HG03558 (cell line): Measurements from ENCODE around the gene ATP6V0A4.
"Not testable (repeated sequence)": the region's sequence is repeated elsewhere in the genome, so short reads cannot be mapped to it uniquely, and the experiment has no call there.

ENCODE experiments used
- ATAC-seq: cut with Tn5 transposase; IDR thresholded peaks from one replicate; pipeline ENCODE4 v1.9.1; 2021; ENCODE audit warnings: moderate number of reproducible peaks; ENCODE audit not compliant: unreplicated experiment; ENCODE audit errors: extremely low read depth

The ATP6V0A4 gene

DNA sequence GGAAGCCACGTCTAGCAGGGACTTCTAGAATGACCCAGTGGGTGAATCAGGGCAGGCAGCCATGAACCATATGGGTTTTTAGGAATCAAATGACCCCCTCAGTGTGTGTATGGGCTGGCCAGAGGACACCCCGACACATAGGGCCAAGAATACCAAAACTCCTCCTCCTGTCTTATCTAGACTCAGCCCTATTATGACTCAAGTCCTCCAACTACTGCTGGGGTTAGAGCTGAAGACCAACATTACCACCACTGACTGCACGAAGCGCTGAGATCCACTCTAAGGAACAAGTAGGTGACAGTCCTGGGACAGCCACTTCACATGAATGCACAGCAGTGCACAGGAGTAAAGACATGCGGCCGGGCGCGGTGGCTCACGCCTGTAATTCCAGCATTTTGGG lies 85.3 kb downstream of the ATP6V0A4 start:
- ATAC-seq: no peak

DNA sequence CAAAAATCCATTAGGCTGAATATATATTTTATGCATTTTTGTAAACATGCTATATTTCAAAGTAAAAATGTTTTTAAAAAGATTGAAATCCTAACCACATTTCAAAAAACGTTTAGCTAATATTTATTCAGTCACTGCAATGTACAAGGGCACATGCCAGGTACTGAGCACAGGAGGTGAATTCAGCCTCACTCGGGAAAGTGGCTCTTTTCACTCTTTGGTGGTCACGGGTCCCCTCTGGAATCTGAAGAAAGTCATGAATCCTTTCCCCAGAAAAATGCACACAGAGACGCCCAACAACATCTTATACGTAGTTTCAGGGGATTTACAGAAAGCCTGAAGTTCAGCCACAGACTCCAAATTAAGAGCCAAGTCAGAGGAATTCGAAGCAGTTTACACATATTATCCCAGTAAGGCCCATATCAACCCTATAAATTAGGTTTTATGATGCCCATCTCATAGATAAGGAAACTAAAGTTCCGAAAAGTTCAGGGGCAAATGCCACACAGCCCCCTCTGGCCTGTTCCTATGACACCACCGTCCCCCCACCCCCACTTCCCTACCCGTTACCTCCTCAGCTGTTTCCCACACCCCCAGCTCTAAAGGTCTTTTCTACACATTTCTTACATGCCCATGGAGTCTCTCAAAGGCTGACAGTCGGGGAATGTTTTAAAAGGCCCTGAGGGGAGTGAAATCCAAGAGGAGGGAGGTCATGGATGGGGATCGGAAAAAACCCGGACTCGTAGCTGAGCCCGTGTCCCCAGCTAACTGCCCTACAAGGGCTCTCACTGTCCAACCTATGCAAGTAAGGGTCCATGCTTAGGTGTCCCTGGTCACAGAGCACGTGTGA lies 87.2 kb downstream of the ATP6V0A4 start:
- no peak for ATAC-seq

DNA sequence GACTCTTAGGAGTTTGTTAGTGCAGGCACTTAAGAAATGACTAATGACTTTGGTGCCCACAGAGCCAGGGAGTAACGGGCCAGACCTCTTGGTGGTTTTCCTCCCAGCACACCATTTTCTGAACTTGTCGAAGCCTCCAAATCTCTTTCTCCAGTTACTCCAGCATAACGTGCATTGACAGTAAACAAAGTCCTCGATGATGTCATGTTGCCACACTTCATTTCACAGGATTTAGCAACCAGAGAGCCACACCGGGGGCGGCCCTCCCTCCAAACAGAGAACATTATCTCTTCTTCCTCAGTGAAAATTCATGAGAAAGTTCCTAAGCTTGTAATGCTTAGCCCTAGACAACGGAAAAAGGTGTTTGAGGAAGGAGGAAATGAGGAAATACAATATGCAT lies 92.8 kb downstream of the ATP6V0A4 start:
- no peak for ATAC-seq

DNA sequence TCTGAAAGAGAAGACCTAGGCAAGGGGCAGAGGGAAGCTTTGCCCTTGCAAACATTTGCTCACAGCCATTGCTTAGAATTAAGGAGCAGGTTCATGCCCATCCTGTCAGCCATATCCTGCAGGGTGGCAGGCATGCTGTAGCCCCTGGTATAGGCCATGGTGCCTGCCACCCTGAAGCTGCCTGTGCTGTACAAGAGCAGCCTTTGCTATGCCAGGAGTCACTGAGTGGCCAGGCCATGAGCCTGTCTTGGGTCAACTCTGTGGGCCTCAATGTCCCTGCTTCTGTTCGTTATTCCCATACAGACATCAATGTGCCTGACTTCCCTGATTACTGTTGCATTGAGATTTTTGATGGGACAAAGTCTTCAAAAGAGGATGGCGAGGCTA lies 96.5 kb downstream of the ATP6V0A4 start:
- no peak for ATAC-seq

GRCh38 chr7:138700857-138701536 lies 97.0 kb downstream of the ATP6V0A4 start, which contains the start of gene SVOPL:
Gene SVOPL (minus strand): TSS chr7:138701362. CDS start chr7:138679045, 22,317 bp downstream.
- ATAC-seq: no peak

DNA sequence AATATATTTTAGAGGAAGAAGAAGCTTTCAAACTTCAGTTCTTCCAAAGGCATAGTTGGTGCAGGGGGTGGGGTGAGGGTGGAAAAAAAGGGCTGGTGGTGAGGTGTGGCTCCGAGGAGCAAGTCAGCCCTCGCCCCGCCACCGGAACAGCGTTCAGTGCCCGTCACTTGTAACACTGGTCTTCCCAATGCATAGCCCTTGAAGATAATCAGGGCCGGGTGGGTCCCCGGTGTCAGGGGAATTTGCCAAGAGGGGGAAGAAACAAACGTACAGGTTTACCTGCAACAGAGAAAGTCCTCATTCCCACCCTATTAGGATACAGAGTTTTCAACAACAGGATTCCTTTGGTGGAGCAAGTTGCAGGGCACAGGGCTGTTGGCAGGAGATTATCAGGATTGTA lies 98.3 kb downstream of the ATP6V0A4 start:
- ATAC-seq: no peak

- no peak for ATAC-seq
Measured at GRCh38 chr7:138698281-138698680, 99.7 kb downstream of the ATP6V0A4 start.

GRCh38 chr7:138697535-138698182 lies 100.3 kb downstream of the ATP6V0A4 start:
- no peak for ATAC-seq

DNA sequence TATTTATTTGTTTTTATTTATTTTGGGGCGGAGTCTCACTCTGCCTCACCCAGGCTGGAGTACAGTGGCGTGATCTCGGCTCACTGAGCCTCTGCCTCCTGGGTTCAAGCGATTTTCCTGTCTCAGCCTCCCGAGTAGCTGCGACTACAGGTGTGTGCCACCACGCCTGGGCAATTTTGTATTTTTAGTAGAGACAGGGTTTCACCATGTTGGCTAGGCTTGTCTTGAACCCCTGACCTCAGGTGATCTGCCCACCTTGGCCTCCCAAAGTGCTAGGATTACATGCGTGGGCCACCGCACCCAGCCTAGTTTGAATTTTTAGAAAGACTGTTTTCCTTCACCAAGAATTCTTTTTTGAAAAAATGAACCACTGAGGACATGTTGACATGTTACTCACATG lies 102.2 kb downstream of the ATP6V0A4 start:
- ATAC-seq: not testable (repeated sequence)

DNA sequence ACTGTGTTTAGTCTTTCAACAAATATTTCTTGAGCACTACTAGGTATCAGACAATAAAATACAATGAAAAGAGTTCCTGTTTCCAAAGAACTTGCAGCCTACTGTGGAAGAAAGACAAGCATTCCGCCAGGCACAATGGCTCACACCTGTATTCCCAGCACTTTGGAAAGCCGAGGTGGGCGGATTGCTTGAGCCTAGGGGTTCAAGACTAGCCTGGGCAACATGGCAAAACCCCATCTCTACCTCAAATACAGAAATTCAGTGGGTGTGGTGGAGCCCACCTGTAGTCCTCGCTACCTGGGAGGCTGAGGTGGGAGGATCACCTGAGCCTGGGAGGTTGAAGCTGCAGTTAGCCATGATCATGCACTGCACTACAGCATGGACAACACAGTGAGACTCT lies 102.9 kb downstream of the ATP6V0A4 start:
- ATAC-seq: no peak

DNA sequence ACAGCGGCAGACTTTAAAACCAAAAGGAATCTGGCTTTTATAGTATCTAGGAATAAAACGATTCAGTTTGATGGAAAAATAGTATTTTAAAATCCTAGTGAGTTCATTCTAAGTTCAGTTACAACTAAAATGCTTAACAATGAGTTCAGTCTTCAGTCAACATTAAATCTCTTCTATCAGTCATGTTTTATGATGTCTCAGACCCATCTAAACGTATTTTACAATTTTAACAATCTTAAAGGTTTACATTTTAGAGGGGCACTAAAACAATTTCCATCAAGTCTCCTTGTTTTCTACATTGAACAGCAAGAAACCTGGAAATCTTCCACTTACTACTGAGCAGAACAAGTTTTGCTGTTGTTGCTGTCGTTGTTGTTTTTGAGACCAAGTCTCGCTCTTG lies 106.8 kb downstream of the ATP6V0A4 start:
- ATAC-seq: no peak

DNA sequence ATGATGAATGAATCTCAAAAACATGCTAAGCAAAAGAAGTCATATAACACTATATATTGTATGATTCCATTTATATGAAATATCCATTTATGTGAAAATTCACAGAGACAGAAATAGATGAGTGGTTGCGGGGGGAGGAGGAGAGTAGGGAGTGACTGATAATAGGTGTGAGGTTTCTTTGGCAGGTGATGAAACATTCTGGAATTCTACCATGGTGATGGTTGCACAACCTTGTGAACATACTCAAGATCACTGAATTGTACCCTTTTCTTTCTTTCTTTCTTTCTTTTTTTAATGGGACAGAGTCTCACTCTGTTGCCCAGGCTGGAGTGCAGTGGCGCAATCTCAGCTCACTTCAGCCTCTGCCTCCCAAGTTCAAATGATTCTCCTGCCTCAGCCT lies 107.5 kb downstream of the ATP6V0A4 start:
- ATAC-seq: no peak

DNA sequence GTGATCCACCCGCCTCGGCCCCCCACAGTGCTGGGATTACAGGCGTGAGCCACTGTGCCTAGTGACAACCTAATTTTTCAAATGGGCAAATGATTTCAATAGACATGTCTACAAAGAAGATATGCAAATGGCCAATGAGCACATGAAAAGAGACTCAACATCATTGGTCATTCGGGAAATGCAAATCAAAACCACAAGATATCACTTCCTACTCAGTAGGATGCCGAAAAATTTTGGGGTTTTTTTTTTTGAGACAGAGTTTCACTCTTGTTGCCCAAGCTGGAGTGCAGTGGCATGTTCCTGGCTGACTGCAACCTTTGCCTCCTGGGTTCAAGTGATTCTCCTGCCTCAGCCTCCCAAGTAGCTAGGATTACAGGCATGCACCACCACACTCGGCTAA lies 110.0 kb downstream of the ATP6V0A4 start:
- ATAC-seq: not testable (repeated sequence)

- ATAC-seq: no peak
Measured at GRCh38 chr7:138684340-138684739, 113.7 kb downstream of the ATP6V0A4 start.

GRCh38 chr7:138679793-138680192 lies 118.2 kb downstream of the ATP6V0A4 start:
- no peak for ATAC-seq

- ATAC-seq: no peak
Measured at GRCh38 chr7:138670594-138670993, 127.4 kb downstream of the ATP6V0A4 start.

DNA sequence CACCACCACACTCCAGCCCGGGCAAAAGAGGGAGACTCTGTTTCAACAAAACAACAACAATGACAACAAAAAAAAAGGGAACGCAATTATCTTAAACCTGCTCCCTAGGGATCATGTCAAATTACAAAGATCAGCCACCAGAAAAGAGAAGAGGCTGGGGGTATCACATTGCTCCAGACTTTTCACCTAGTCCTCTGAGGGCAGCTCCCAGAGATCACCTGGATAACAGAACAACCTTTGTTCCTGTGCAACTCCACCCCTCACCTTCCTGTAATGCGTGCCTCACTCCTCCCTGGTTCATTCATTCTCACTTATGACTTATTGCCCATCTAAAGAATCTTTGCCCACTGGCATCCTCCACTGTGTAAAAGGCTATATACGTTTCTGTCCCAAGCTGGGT lies 128.6 kb downstream of the ATP6V0A4 start:
- no peak for ATAC-seq

- no peak for ATAC-seq
Measured at GRCh38 chr7:138668946-138669345, 129.1 kb downstream of the ATP6V0A4 start.

- ATAC-seq: no peak
Measured at GRCh38 chr7:138668229-138668596, 129.8 kb downstream of the ATP6V0A4 start.

- ATAC-seq: no peak
Measured at GRCh38 chr7:138667535-138668228, 130.3 kb downstream of the ATP6V0A4 start.

DNA sequence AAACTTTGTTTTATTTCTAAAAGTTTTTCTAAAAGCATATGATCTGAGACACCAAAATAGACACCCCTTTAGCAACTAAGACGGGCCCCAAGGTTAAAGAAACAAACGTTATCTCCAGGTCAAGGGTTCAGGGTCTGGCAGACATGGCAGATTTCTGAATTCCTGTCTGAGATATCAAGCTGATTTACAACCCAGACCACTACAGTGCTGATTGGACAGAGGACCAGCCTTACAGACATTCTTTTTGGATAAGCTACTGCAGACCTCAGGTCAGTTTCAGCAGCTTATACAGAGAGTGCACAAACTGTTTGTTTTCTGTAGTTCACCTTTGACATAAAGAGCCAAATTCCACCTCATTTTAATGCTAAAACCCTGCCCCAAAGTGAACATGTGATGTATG lies 131.6 kb downstream of the ATP6V0A4 start:
- ATAC-seq: no peak
